ENCODE measurements around the gene ARF1. TPM values are rescaled to one million over a fixed set of nuclear protein-coding genes. Genes with fewer than 3 reads are reported as not detected.

ARF1 gene
- total RNA-seq, 2 experiments from 2014 or later, result 163 to 322 TPM

GRCh38 chr1:228104526-228105269, 22.2 kb downstream of the ARF1 start:
- Histone ChIP-seq H3K4me2 (ENCODE audit: low read length) (peak overlapping the region; percentile 74), H3K9me3 (ENCODE audit: low read length) (no peaks in the 10 kb centered on the region), H3K79me2 (ENCODE audit: insufficient read depth, low read depth, low read length) (peaks cover 8% of the 10 kb centered on the region), H3K9me2 (ENCODE audit: insufficient read depth, low read length) (no peaks in the 10 kb centered on the region), H3K4me3 (ENCODE audit: low read depth, low read length, poor library complexity, severe bottlenecking) (no peak overlapping the region), H3K27ac (ENCODE audit: low read depth, low read length, poor library complexity, severe bottlenecking) (no peak overlapping the region), H4K20me1 (ENCODE audit: insufficient read depth, low read length) (no peaks in the 10 kb centered on the region; the same call in 1 of the 2 replicates), H3K36me3 (ENCODE audit: insufficient read depth, low read length) (peaks cover 28% of the 10 kb centered on the region), H3K4me1 (ENCODE audit: insufficient read depth, low read length, poor library complexity, severe bottlenecking) (peaks cover 31% of the 10 kb centered on the region), H2AFZ (ENCODE audit: low read length) (no peak overlapping the region)
- POLR2A ChIA-PET, result interaction anchor here (1.2 kb wide), 1 partner anchor 10 kb away, joined by 3 read pairs; no protein-coding TSS in a partner anchor
- DNase-seq (ENCODE audit: low spot score), result no peak
- CTCF ChIA-PET (ENCODE audit: unreplicated experiment), result no interaction called here
- TF ChIP-seq EZH2phosphoT487 (IDR thresholded peaks at IDR 0.05; ENCODE audit: borderline replicate concordance, low read depth, low read length) (no peak), CTCF (conservative IDR thresholded peaks at IDR 0.05; ENCODE audit: low read length) (no peak)
- BruUV-seq (replicated peaks), result no TSS peak
- intact Hi-C loops (cut with micrococcal nuclease; ENCODE audit: unreplicated experiment), result no loop called here

- Histone ChIP-seq H3K79me2 (ENCODE audit: insufficient read depth, low read depth, low read length) (peaks cover 8% of the 10 kb centered on the region), H3K4me1 (ENCODE audit: insufficient read depth, low read length, poor library complexity, severe bottlenecking) (peaks cover 36% of the 10 kb centered on the region), H3K9me3 (ENCODE audit: low read length) (no peaks in the 10 kb centered on the region), H3K4me3 (ENCODE audit: low read depth, low read length, poor library complexity, severe bottlenecking) (no peak overlapping the region), H4K20me1 (ENCODE audit: insufficient read depth, low read length) (no peaks in the 10 kb centered on the region; the same call in 1 of the 2 replicates), H3K27ac (ENCODE audit: low read depth, low read length, poor library complexity, severe bottlenecking) (no peak overlapping the region), H3K36me3 (ENCODE audit: insufficient read depth, low read length) (peaks cover 21% of the 10 kb centered on the region; the same call in 1 of the 2 replicates), H3K4me2 (ENCODE audit: low read length) (no peak overlapping the region), H2AFZ (ENCODE audit: low read length) (no peak overlapping the region), H3K9me2 (ENCODE audit: insufficient read depth, low read length) (no peaks in the 10 kb centered on the region)
- BruUV-seq (replicated peaks), result no TSS peak
- ChIA-PET CTCF (ENCODE audit: unreplicated experiment) (no interaction called here), POLR2A (interaction anchor here (0.9 kb wide), 1 partner anchor 21 kb away, joined by 3 read pairs; no protein-coding TSS in a partner anchor)
- intact Hi-C loops (cut with micrococcal nuclease; ENCODE audit: unreplicated experiment), result no loop called here
- TF ChIP-seq CTCF (conservative IDR thresholded peaks at IDR 0.05; ENCODE audit: low read length), result no peak
- no peak for TF ChIP-seq EZH2phosphoT487 (IDR thresholded peaks at IDR 0.05; ENCODE audit: borderline replicate concordance, low read depth, low read length)
- DNase-seq (ENCODE audit: low spot score), result no peak
Observed at GRCh38 chr1:228105270-228105995, 22.9 kb downstream of the ARF1 start.

Data from OCI-LY7 (cell line).